UCSD-AML1 (cell line): ENCODE measurements around the gene ACSBG1.

Experiments used
- DNase-seq: peaks from one replicate; lab custom pipeline; 2025; ENCODE audit not compliant: unreplicated experiment; lab: John Stamatoyannopoulos, UW

Gene ACSBG1

GRCh38 chr15:78234515-78235040, at the start of gene ACSBG1:
Gene ACSBG1, minus strand, starts transcription at chr15:78234565. Its CDS starts 64 bp downstream, at chr15:78234501.
- no peak for DNase-seq

GRCh38 chr15:78282324-78282723, 48.0 kb upstream of the ACSBG1 start:
- no peak for DNase-seq

GRCh38 chr15:78280319-78281072, 46.1 kb upstream of the ACSBG1 start:
- DNase-seq: no peak

GRCh38 chr15:78276064-78276943, 41.9 kb upstream of the ACSBG1 start:
- no peak for DNase-seq

- no peak for DNase-seq
These were observed 40.6 kb upstream of the ACSBG1 start for GRCh38 chr15:78274994-78275393.

GRCh38 chr15:78272776-78273175, 38.4 kb upstream of the ACSBG1 start:
- no peak for DNase-seq

- DNase-seq: no peak
These were observed 38.0 kb upstream of the ACSBG1 start for GRCh38 chr15:78272316-78272715.

- DNase-seq: no peak
These were observed 32.4 kb upstream of the ACSBG1 start for GRCh38 chr15:78266806-78267205.

- no peak for DNase-seq
These were observed 31.9 kb upstream of the ACSBG1 start for GRCh38 chr15:78266229-78266628.

- DNase-seq: no peak
These were observed 31.4 kb upstream of the ACSBG1 start for GRCh38 chr15:78265752-78266224.

GRCh38 chr15:78265137-78265460, 30.7 kb upstream of the ACSBG1 start:
- DNase-seq: no peak

GRCh38 chr15:78264304-78265136, 30.2 kb upstream of the ACSBG1 start, which contains the start of gene DNAJA4:
Gene DNAJA4, plus strand, starts transcription at chr15:78264562. Its CDS starts 202 bp downstream, at chr15:78264764.
- no peak for DNase-seq

- DNase-seq: no peak
These were observed 29.5 kb upstream of the ACSBG1 start for GRCh38 chr15:78263907-78264303.

GRCh38 chr15:78263351-78263781, 29.0 kb upstream of the ACSBG1 start:
- no peak for DNase-seq

- no peak for DNase-seq
These were observed 26.7 kb upstream of the ACSBG1 start for GRCh38 chr15:78261062-78261461.

GRCh38 chr15:78260489-78260888, 26.1 kb upstream of the ACSBG1 start:
- DNase-seq: no peak

GRCh38 chr15:78259232-78259631, 24.9 kb upstream of the ACSBG1 start:
- DNase-seq: no peak

GRCh38 chr15:78257681-78258080, 23.3 kb upstream of the ACSBG1 start:
- no peak for DNase-seq

GRCh38 chr15:78256044-78256437, 21.7 kb upstream of the ACSBG1 start:
- DNase-seq: no peak

GRCh38 chr15:78255421-78256043, 21.2 kb upstream of the ACSBG1 start:
- no peak for DNase-seq
